K562 (cell line): ENCODE results near the gene DDX54. TPM values are rescaled to one million over a fixed set of nuclear protein-coding genes. Genes with fewer than 3 reads are reported as not detected.
A peak's percentile ranks its signal among the peaks of the same experiment; 100 is the strongest.

Experiments used
- BCL6 ChIP-seq: fragments of 250-450 bp; sonication (Bioruptor Pico); IDR thresholded peaks from 2 replicates; pipeline ENCODE4 v1.4.0; 2020
- CBX5 ChIP-seq: IDR thresholded peaks from 2 replicates; pipeline ENCODE4 v1.6.1; 2014; ENCODE audit warnings: low read depth, borderline replicate concordance
- CREB5 ChIP-seq: fragments of 250-450 bp; sonication (Bioruptor Pico); IDR thresholded peaks from 2 replicates; pipeline ENCODE4 v1.5.0; 2020; ENCODE audit warnings: mild to moderate bottlenecking
- DEAF1 ChIP-seq: fragments of 450-650 bp; formaldehyde crosslinking; IDR thresholded peaks from 2 replicates; pipeline ENCODE4 v1.4.0; 2020; ENCODE audit warnings: mild to moderate bottlenecking, moderate library complexity
- E2F1 ChIP-seq: sonication (generic); formaldehyde crosslinking; IDR thresholded peaks from 2 replicates; pipeline ENCODE4 v1.8.1; 2023; ENCODE audit warnings: mild to moderate bottlenecking, missing genetic modification reagents, moderate library complexity
- EP300 ChIP-seq: IDR thresholded peaks from 2 replicates; pipeline ENCODE4 v1.6.1; 2012; ENCODE audit warnings: low read length, improper control_type of control experiment
- ETV6 ChIP-seq, 3 experiments: fragments of 150-350 bp in 1 of 3; sonication (generic) in 1 of 3; formaldehyde crosslinking in 1 of 3; IDR thresholded peaks; 2 replicates each; pipeline versions ENCODE4 v1.6.1 to v1.8.0; 2014 to 2022; ENCODE audit warnings: borderline replicate concordance in 2 of 3, low read depth in 2 of 3, antibody characterized with exemption in 1 of 3, low read length in 1 of 3, mild to moderate bottlenecking in 1 of 3, missing genetic modification reagents in 1 of 3
- HNRNPLL ChIP-seq: fragments of 200-400 bp; formaldehyde crosslinking; IDR thresholded peaks from 2 replicates; pipeline ENCODE4 v1.6.1; 2017; ENCODE audit warnings: low read length, low read depth, mild to moderate bottlenecking; ENCODE audit not compliant: poor library complexity, severe bottlenecking
- ID3 ChIP-seq, 2 experiments: fragments of 250-450 bp in 1 of 2; fragments of 450-650 bp in 1 of 2; sonication (Bioruptor Pico) in 1 of 2; IDR thresholded peaks; 2 replicates each; pipeline versions ENCODE4 v1.6.1 to v1.8.0; 2016 to 2021; ENCODE audit warnings: mild to moderate bottlenecking in 2 of 2, moderate library complexity in 2 of 2, missing compliant biosample characterization in 1 of 2, missing genetic modification characterization in 1 of 2
- MTA3 ChIP-seq: fragments of 450-650 bp; formaldehyde crosslinking; IDR thresholded peaks from 2 replicates; pipeline ENCODE4 v1.6.1; 2017; ENCODE audit warnings: mild to moderate bottlenecking, borderline replicate concordance
- PRDM10 ChIP-seq: fragments of 450-650 bp; IDR thresholded peaks from 2 replicates; pipeline ENCODE4 v1.6.1; 2018; ENCODE audit not compliant: partially characterized antibody
- SMC3 ChIP-seq: conservative IDR thresholded peaks from 2 replicates; pipeline ENCODE4 v1.6.1; 2011; ENCODE audit warnings: low read depth, low read length, improper control_type of control experiment; ENCODE audit not compliant: insufficient read depth
- SRF ChIP-seq, 2 experiments: fragments of 250-450, 450-650 bp in 1 of 2; sonication (Bioruptor Pico) in 1 of 2; sonication (generic) in 1 of 2; formaldehyde crosslinking; IDR thresholded peaks; 2 replicates each; pipeline versions ENCODE4 v1.5.0 to v1.5.1; 2020 to 2022; ENCODE audit warnings: mild to moderate bottlenecking in 1 of 2, missing genetic modification reagents in 1 of 2
- SRSF9 ChIP-seq: fragments of 200-400 bp; formaldehyde crosslinking; IDR thresholded peaks from 2 replicates; pipeline ENCODE4 v1.6.1; 2017; ENCODE audit warnings: low read depth, low read length, borderline replicate concordance
- ZFPM2 ChIP-seq: fragments of 250-450 bp; sonication (Bioruptor Pico); IDR thresholded peaks from 2 replicates; pipeline ENCODE4 v1.5.1; 2022; ENCODE audit warnings: mild to moderate bottlenecking
- ZNF23 ChIP-seq: fragments of 250-450 bp; sonication (Bioruptor Pico); IDR thresholded peaks from 2 replicates; pipeline ENCODE4 v1.4.0; 2020; ENCODE audit warnings: mild to moderate bottlenecking
- ZNF253 ChIP-seq: fragments of 250-450 bp; sonication (Bioruptor Pico); conservative IDR thresholded peaks from 2 replicates; pipeline ENCODE4 v1.6.1; 2021; ENCODE audit warnings: mild to moderate bottlenecking
- ZNF780A ChIP-seq: fragments of 250-450 bp; sonication (Bioruptor Pico); IDR thresholded peaks from 2 replicates; pipeline ENCODE4 v1.5.0; 2021; ENCODE audit warnings: mild to moderate bottlenecking
- polyA plus RNA-seq, 8 experiments: library from polyadenylated mRNA; depleted of rRNA in 4 of 8; stranded (reverse) in 5 of 8; unstranded in 3 of 8; fragments of >200 nt; fragmentation: Nextera tagmentation in 2 of 8; fragmentation: Illumina TruSeq in 1 of 8; extraction: Ambion mirVana in 2 of 8; extraction: Trizol in 1 of 8; gene quantifications; 2 replicates each; pipeline versions ENCODE4 v1.2.1 to v1.2.3, GENCODE V29; 2011 to 2014; ENCODE audit warnings: inconsistent platforms in 1 of 8, missing spikeins in 1 of 8
- total RNA-seq, 7 experiments: library from RNA; depleted of rRNA in 6 of 7; stranded (reverse); fragments of >200 nt in 6 of 7; fragmentation: Illumina TruSeq in 2 of 7; extraction: Trizol in 2 of 7; gene quantifications; 2 replicates each; pipeline versions ENCODE4 v1.2.1 to v1.2.3, GENCODE V29; 2011 to 2021; ENCODE audit warnings: low replicate concordance in 1 of 7

Gene DDX54
- total and polyA plus RNA-seq, 9 of the 15 experiments (the other 6 are each of a cell fraction or from before 2014, with no cell fraction given) = 1.4 to 135 (median 51.4) TPM

GRCh38 chr12:113221181-113221996 is 36.1 kb upstream of the DDX54 start, which contains the start of gene TPCN1 (continued):
- no peak for TF ChIP-seq ZFPM2 (CRISPR knock-in tag)
- peak; percentile 34; the same call in 1 of the 2 replicates for TF ChIP-seq MTA3
- TF ChIP-seq SRF (CRISPR knock-in tag; IDR thresholded peaks at IDR 0.05) = no peak
- no peak for TF ChIP-seq ZNF253
- no peak for TF ChIP-seq DEAF1 (CRISPR knock-in tag)
- TF ChIP-seq ZNF780A (CRISPR knock-in tag) = no peak
- no peak for TF ChIP-seq CREB5
- peak; percentile 75 for TF ChIP-seq HNRNPLL
- TF ChIP-seq SMC3 = no peak
- no peak for TF ChIP-seq ZNF23 (CRISPR knock-in tag)
- no peak for TF ChIP-seq PRDM10
- TF ChIP-seq ID3 (CRISPR knock-in tag; IDR thresholded peaks at IDR 0.05) = no peak
- peak; percentile 59; the same call in 1 of the 2 replicates for TF ChIP-seq ID3 (tag; IDR thresholded peaks at IDR 0.05)
- no peak for TF ChIP-seq ETV6 (IDR thresholded peaks at IDR 0.05; ENCODE audit: borderline replicate concordance in 1 of 2, low read depth in 2 of 2, low read length in 1 of 2)
- TF ChIP-seq ETV6 (CRISPR knock-in tag; IDR thresholded peaks at IDR 0.05; ENCODE audit: borderline replicate concordance) = no peak
- TF ChIP-seq E2F1 (CRISPR knock-in tag) = no peak
- TF ChIP-seq CBX5 = no peak
- TF ChIP-seq EP300 = no peak
- no peak for TF ChIP-seq BCL6 (CRISPR knock-in tag)
- no peak for TF ChIP-seq SRSF9
